ENCODE results near the gene FAM120B.
"Not testable (repeated sequence)": the region's sequence is repeated elsewhere in the genome, so short reads cannot be mapped to it uniquely, and the experiment has no call there.

FAM120B gene

GRCh38 chr6:170383466-170384035 lies 77.0 kb downstream of the FAM120B start:
- no peak for DNase-seq (ENCODE audit: low spot score)

GRCh38 chr6:170385506-170385905 lies 78.9 kb downstream of the FAM120B start:
- no peak for DNase-seq (ENCODE audit: low spot score)

GRCh38 chr6:170388113-170388512 lies 81.6 kb downstream of the FAM120B start:
- DNase-seq (ENCODE audit: low spot score), result no peak

GRCh38 chr6:170393033-170393432 lies 86.5 kb downstream of the FAM120B start:
- DNase-seq (ENCODE audit: low spot score), result no peak

GRCh38 chr6:170393807-170394399 lies 87.3 kb downstream of the FAM120B start:
- DNase-seq (ENCODE audit: low spot score), result no peak

DNA sequence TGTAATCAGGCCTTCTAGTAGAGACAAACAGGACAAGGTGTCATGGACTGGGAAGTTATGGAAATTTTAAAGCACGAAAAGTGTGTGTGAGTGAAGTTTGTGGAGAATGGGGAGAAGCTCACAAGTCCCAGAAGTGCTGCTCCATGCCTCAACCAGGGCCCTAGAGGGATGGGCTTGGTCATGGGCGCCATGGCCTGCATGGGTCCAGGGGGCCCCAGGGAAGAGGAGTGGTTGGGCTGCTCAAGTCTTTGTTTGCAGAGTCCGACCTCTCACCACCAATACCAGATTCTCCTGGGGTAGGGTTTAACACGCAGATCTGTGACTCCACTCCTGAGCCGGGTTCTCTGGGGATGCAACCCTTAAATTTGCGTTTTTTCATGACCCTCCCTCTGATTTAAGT lies 88.4 kb downstream of the FAM120B start:
- no peak for DNase-seq (ENCODE audit: low spot score)

- DNase-seq (ENCODE audit: low spot score), result not testable (repeated sequence)
Observed at GRCh38 chr6:170398743-170399369, 92.3 kb downstream of the FAM120B start.

GRCh38 chr6:170399955-170400558 lies 93.5 kb downstream of the FAM120B start:
- not testable (repeated sequence) for DNase-seq (ENCODE audit: low spot score)

DNA sequence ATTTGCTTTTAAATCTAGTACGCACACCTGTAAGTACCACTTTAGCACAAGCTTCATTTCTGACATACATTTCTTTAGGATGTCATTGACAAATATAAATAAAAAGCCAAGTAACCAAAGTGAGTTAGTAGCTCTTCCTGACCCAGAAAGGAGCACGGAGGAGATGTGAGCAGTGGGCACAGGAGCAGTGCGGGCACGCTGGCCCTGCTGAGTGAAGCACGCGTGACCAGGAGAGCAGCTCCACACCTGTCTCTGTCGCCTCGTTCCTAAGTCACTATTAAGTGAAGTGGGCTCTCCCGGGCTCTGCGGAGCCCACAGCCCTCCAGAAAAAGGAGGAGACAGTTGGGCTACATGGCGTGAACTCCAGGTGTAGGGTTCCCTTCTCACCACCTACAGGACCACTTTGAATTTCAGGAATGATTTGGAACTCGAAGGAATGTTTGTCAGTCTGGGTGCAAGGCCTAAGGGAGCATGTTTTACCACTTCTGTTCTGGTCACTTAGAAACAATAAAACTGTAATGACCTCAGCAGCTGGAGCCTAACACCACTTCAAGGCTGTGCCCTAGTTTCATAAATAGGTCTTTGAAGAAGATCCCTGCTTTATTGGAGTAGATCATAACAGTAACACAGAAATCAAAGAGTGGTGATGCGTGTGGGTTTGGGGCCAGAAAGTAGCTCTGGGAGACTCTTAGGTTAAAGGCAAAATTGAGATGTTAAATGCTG lies 95.9 kb downstream of the FAM120B start:
- DNase-seq (ENCODE audit: low spot score), result no peak

GRCh38 chr6:170403451-170403850 lies 96.9 kb downstream of the FAM120B start:
- no peak for DNase-seq (ENCODE audit: low spot score)

- peak; percentile 56 for DNase-seq (ENCODE audit: low spot score)
Observed at GRCh38 chr6:170404036-170404435, 97.5 kb downstream of the FAM120B start.

DNA sequence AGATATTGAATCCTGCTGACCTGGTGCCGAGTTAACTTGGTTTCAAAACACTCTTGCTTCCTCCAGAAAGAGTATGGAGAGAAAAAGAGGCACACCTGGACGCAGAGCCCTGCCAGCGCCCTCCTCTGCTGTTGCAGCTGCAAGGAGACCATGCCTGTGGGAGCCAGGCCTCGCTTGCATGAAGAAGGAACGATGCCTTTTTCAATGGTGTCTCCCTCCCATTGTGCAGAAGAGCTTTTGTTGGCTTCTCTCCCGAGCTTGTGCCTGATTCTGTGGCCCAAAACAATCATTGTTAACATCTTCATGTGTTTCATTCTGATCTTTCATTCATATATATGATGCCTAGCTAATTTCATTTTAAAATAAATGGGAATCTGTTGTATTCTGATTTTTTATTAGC lies 98.1 kb downstream of the FAM120B start:
- DNase-seq (ENCODE audit: low spot score), result no peak

- DNase-seq (ENCODE audit: low spot score), result no peak
Observed at GRCh38 chr6:170405311-170405975, 98.9 kb downstream of the FAM120B start.

GRCh38 chr6:170407200-170407599 lies 100.6 kb downstream of the FAM120B start:
- DNase-seq (ENCODE audit: low spot score), result no peak

DNA sequence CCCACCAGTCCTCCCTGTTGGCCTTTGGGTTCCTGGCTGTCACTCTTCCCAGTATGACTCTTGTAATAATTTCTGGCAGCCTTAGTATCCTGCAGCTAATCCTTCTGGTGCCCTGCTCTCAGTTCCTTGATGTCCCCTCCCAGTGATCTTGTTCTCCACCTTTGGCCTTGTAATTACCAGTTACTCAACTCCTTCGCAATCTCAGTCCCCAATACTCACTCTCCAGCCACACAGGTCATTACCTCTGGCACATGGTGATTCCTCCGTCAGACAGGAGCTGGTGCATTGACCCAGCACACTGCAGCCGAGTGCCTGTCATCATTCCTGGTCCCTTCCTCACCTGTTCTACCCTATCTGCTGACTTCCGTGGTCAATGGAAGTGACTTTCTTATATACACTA lies 101.4 kb downstream of the FAM120B start:
- DNase-seq (ENCODE audit: low spot score), result no peak

DNA sequence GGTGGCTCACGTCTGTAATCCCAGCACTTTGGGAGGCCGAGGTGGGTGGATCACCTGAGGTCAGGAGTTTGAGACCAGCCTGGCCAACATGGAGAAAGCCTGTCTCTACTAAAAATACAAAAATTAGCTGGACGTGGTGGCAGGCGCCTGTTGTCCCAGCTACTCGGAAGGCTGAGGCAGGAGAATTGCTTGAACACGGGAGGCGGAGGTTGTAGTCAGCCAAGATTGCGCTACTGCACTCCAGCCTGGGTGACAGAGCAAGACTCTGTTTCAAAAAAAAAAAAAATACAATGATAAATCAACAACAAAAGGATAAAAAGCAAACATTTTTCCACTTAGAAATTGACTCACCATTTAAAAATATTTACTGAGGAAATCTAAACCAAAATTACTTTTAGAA lies 103.2 kb downstream of the FAM120B start:
- not testable (repeated sequence) for DNase-seq (ENCODE audit: low spot score)

DNA sequence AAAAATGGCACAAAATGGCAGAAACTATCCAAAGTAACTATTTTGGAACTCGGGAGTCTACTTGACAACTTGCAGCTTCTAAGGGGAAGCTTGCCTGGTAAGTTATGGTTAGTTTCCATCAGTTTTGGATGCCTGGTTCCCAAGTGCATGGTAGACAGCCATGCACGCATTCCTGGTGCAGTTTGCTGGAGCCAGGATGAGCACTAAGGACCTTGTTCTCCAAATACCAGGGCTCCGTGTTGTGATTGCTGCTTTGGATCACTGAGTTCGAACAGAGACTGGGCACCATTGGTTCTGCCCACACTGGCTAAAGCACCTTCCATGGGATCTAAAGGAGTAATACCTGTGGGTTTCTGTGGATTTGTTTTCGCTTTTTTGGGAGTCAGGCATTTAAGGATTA lies 103.7 kb downstream of the FAM120B start:
- no peak for DNase-seq (ENCODE audit: low spot score)

GRCh38 chr6:170415318-170415717 lies 108.8 kb downstream of the FAM120B start:
- no peak for DNase-seq (ENCODE audit: low spot score)

GRCh38 chr6:170416303-170416702 lies 109.7 kb downstream of the FAM120B start:
- DNase-seq (ENCODE audit: low spot score), result no peak

- DNase-seq (ENCODE audit: low spot score), result no peak
Observed at GRCh38 chr6:170416959-170417606, 110.5 kb downstream of the FAM120B start.

- DNase-seq (ENCODE audit: low spot score), result no peak
Observed at GRCh38 chr6:170417881-170418280, 111.3 kb downstream of the FAM120B start.

DNA sequence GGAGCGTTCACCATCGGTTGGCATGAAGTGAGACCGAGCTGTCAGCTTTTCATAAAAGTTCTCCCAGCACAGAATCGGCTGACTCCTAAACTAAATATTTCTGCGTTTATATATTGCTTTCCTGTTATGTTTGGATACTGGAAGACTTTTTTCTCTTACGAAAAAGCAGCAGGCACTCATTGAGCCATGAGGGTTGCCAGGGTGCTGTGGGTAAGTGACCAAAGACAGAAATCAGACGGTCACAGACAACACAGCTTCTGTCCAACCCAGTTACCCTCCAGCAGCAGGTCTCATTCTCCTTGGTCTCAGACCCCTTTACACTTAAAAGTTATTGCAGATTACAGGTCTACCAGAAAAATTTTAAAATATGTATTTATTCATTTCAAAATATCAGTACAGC lies 113.7 kb downstream of the FAM120B start:
- DNase-seq (ENCODE audit: low spot score), result no peak
